H1 (cell line): ENCODE measurements around the gene OBSCN. TPM values are rescaled to one million over a fixed set of nuclear protein-coding genes. Genes with fewer than 3 reads are reported as not detected.

Experiments used
- CTCF ChIA-PET: fragments of 300-600 bp; sonication (Branson Sonifier 250); formaldehyde crosslinking; loops from one replicate; lab custom pipeline; 2021; ENCODE audit not compliant: partially characterized antibody; lab: Charles Lee
- POLR2A ChIA-PET: fragments of 300-600 bp; sonication (Branson Sonifier 250); formaldehyde crosslinking; loops from one replicate; lab custom pipeline; 2021; ENCODE audit warnings: inconsistent platforms; ENCODE audit not compliant: partially characterized antibody; lab: Charles Lee
- DNase-seq, 2 experiments: peaks; one replicate each; pipeline versions ENCODE4 v3.0.0 to v3.0.0-alpha.2; 2010 to 2022; ENCODE audit warnings: low spot score in 2 of 2, low read depth in 1 of 2, mixed read lengths in 1 of 2
- FAIRE-seq: peaks from 2 replicates; lab custom pipeline; 2011; peaks lifted over from hg19 to GRCh38; lab: Jason Lieb, UNC
- H2AFZ ChIP-seq: 2 replicates; pipeline ENCODE4 v1.8.1; 2012; ENCODE audit warnings: low read length, inconsistent platforms
- H2AK5ac ChIP-seq: 2 replicates; pipeline ENCODE4 v1.6.1; 2013; ENCODE audit warnings: low read depth, low read length
- H2BK120ac ChIP-seq: replicated peaks from 2 replicates; pipeline ENCODE3; 2013; ENCODE audit warnings: low read depth, low read length, inconsistent platforms
- H2BK12ac ChIP-seq: 2 replicates; pipeline ENCODE4 v1.6.1; 2013; ENCODE audit warnings: low read depth, low read length
- H2BK15ac ChIP-seq: 2 replicates; pipeline ENCODE4 v1.6.1; 2013; ENCODE audit warnings: low read length
- H2BK20ac ChIP-seq: 2 replicates; pipeline ENCODE4 v1.6.1; 2013; ENCODE audit warnings: low read length
- H2BK5ac ChIP-seq: 2 replicates; pipeline ENCODE4 v1.6.1; 2013; ENCODE audit warnings: low read depth, low read length
- H3K14ac ChIP-seq: 2 replicates; pipeline ENCODE4 v1.6.1; 2013; ENCODE audit warnings: inconsistent platforms; ENCODE audit not compliant: insufficient read length
- H3K18ac ChIP-seq: 2 replicates; pipeline ENCODE4 v1.6.1; 2013; ENCODE audit warnings: low read length; ENCODE audit errors: extremely low read depth
- H3K23ac ChIP-seq: 2 replicates; pipeline ENCODE4 v1.6.1; 2013; ENCODE audit warnings: inconsistent platforms; ENCODE audit not compliant: insufficient read length
- H3K23me2 ChIP-seq: 2 replicates; pipeline ENCODE4 v1.6.1; 2013; ENCODE audit warnings: low read depth, low read length
- H3K27ac ChIP-seq: 2 replicates; pipeline ENCODE4 v1.6.1; 2011; ENCODE audit warnings: low read depth, low read length, inconsistent platforms
- H3K27me3 ChIP-seq, 4 experiments: replicated peaks in 1 of 4; 1 replicate in 1 of 4; 2 replicates in 3 of 4; pipeline versions ENCODE4 v1.6.1 to v1.8.1; 2011 to 2013; ENCODE audit warnings: low read length in 3 of 4, mild to moderate bottlenecking in 3 of 4, inconsistent platforms in 2 of 4, mixed read lengths in 2 of 4, moderate library complexity in 1 of 4; ENCODE audit not compliant: control insufficient read depth in 3 of 4, insufficient read depth in 3 of 4; ENCODE audit errors: extremely low read depth in 1 of 4
- H3K36me3 ChIP-seq, 4 experiments: 2 replicates each; pipeline versions ENCODE4 v1.6.1 to v1.8.1; 2011 to 2013; ENCODE audit warnings: mild to moderate bottlenecking in 4 of 4, low read length in 3 of 4, moderate library complexity in 2 of 4, control low read depth in 1 of 4, inconsistent platforms in 1 of 4; ENCODE audit not compliant: insufficient read depth in 4 of 4, control insufficient read depth in 2 of 4
- H3K4ac ChIP-seq: replicated peaks from 2 replicates; pipeline ENCODE3; 2013; ENCODE audit warnings: low read length, low read depth, mixed read lengths, inconsistent platforms; ENCODE audit not compliant: insufficient read length
- H3K4me1 ChIP-seq, 4 experiments: replicated peaks in 1 of 4; 1 replicate in 1 of 4; 2 replicates in 3 of 4; pipeline versions ENCODE4 v1.6.1 to v1.8.1; 2011 to 2013; ENCODE audit warnings: low read length in 3 of 4, inconsistent platforms in 2 of 4, mixed read lengths in 1 of 4; ENCODE audit not compliant: insufficient read depth in 4 of 4, control insufficient read depth in 3 of 4
- H3K4me2 ChIP-seq, 2 experiments: 2 replicates each; pipeline versions ENCODE4 v1.6.1 to v1.8.1; 2011 to 2013; ENCODE audit warnings: low read depth in 2 of 2, low read length in 2 of 2, control low read depth in 1 of 2, inconsistent platforms in 1 of 2, mild to moderate bottlenecking in 1 of 2; ENCODE audit not compliant: insufficient read depth in 1 of 2
- H3K4me3 ChIP-seq, 4 experiments: fragments of 200-600, 300-600 bp in 1 of 4; sonication (generic), shearing (Covaris generic), sonication (Bioruptor Twin) in 1 of 4; 2 replicates each; pipeline versions ENCODE4 v1.5.1 to v1.8.1; 2011 to 2016; ENCODE audit warnings: low read length in 4 of 4, low read depth in 3 of 4, control low read depth in 2 of 4, inconsistent platforms in 2 of 4, mild to moderate bottlenecking in 2 of 4, mixed read lengths in 1 of 4, moderate library complexity in 1 of 4; ENCODE audit not compliant: insufficient read depth in 2 of 4; ENCODE audit errors: extremely low read depth in 1 of 4
- H3K56ac ChIP-seq: replicated peaks from 2 replicates; pipeline ENCODE3; 2013; ENCODE audit warnings: low read depth, mild to moderate bottlenecking, mixed read lengths, low read length, inconsistent platforms; ENCODE audit not compliant: insufficient read length
- H3K79me1 ChIP-seq: 2 replicates; pipeline ENCODE4 v1.6.1; 2013; ENCODE audit warnings: low read depth, low read length, control low read depth
- H3K79me2 ChIP-seq, 2 experiments: 2 replicates each; pipeline versions ENCODE4 v1.6.1 to v1.8.1; 2012 to 2013; ENCODE audit warnings: low read length in 2 of 2, mild to moderate bottlenecking in 2 of 2, inconsistent platforms in 1 of 2; ENCODE audit not compliant: insufficient read depth in 2 of 2, control insufficient read depth in 1 of 2
- H3K9ac ChIP-seq, 4 experiments: replicated peaks in 1 of 4; 1 replicate in 1 of 4; 2 replicates in 3 of 4; pipeline versions ENCODE4 v1.6.1 to v1.8.1; 2011 to 2013; ENCODE audit warnings: low read depth in 3 of 4, low read length in 3 of 4, control low read depth in 2 of 4, mild to moderate bottlenecking in 2 of 4, moderate library complexity in 2 of 4, inconsistent platforms in 1 of 4; ENCODE audit errors: extremely low read depth in 1 of 4
- H3K9me3 ChIP-seq, 2 experiments: 2 replicates each; pipeline versions ENCODE4 v1.6.1 to v1.8.1; 2012 to 2013; ENCODE audit warnings: mild to moderate bottlenecking in 2 of 2, moderate library complexity in 2 of 2, control low read depth in 1 of 2, inconsistent platforms in 1 of 2, low read depth in 1 of 2, low read length in 1 of 2, mixed read lengths in 1 of 2; ENCODE audit not compliant: insufficient read depth in 2 of 2
- H4K20me1 ChIP-seq, 2 experiments: replicated peaks in 1 of 2; 2 replicates each; pipeline versions ENCODE3 to v1.8.1; 2011 to 2013; ENCODE audit warnings: inconsistent platforms in 2 of 2, low read length in 2 of 2, mild to moderate bottlenecking in 1 of 2; ENCODE audit not compliant: insufficient read depth in 2 of 2, control insufficient read depth in 1 of 2
- H4K5ac ChIP-seq: 2 replicates; pipeline ENCODE4 v1.6.1; 2013; ENCODE audit warnings: low read length, low read depth, mixed read lengths, inconsistent platforms; ENCODE audit not compliant: insufficient read length
- H4K8ac ChIP-seq: 2 replicates; pipeline ENCODE4 v1.8.0; 2013; ENCODE audit warnings: mild to moderate bottlenecking, moderate library complexity, low read length, inconsistent platforms; ENCODE audit not compliant: insufficient read depth; ENCODE audit errors: extremely low read depth
- H4K91ac ChIP-seq: replicated peaks from 2 replicates; pipeline ENCODE3; 2013; ENCODE audit warnings: low read length, mixed read lengths, inconsistent platforms; ENCODE audit not compliant: insufficient read length
- NANOG ChIP-seq: IDR thresholded peaks from 2 replicates; pipeline ENCODE4 v1.6.1; 2011; ENCODE audit warnings: low read length, low read depth, mild to moderate bottlenecking, inconsistent platforms; ENCODE audit not compliant: insufficient read depth, poor library complexity, severe bottlenecking
- WGBS, 2 experiments: shearing (Covaris generic) in 1 of 2; methylation state at CpG; one replicate each; pipeline versions ENCODE4 v1.1.6 to v1.1.7; 2013 to 2015; ENCODE audit warnings: low lambda C conversion rate in 2 of 2, mixed read lengths in 2 of 2, inconsistent platforms in 1 of 2, low coverage in 1 of 2, missing lambda C conversion rate in 1 of 2; ENCODE audit not compliant: insufficient replicate concordance in 2 of 2, insufficient coverage in 1 of 2, insufficient read length in 1 of 2; ENCODE audit errors: extremely low coverage in 1 of 2, missing lambda C conversion rate in 1 of 2; 5-methylcytosine and 5-hydroxymethylcytosine counted together
- polyA plus RNA-seq, 7 experiments: library from polyadenylated mRNA; depleted of rRNA in 3 of 7; stranded (reverse) in 5 of 7; unstranded in 2 of 7; fragments of >200 nt in 5 of 7; fragments of 200-250 nt in 2 of 7; gene quantifications; 1 replicate in 5 of 7; 2 replicates in 1 of 7; 4 replicates in 1 of 7; pipeline versions ENCODE4 v1.2.1 to v1.2.3, GENCODE V29; 2011 to 2013; ENCODE audit warnings: missing spikeins in 2 of 7, mixed read lengths in 2 of 7
- total RNA-seq: library from RNA; stranded (reverse); fragmentation: NEBNext Ultra II Directional; extraction: Animal tissue kit (Norgen Biotek cat#: 25700); gene quantifications from 2 replicates; pipeline ENCODE4 v1.2.1, GENCODE V29; 2021

The OBSCN gene
- total and polyA plus RNA-seq, 2 of the 8 experiments (the other 6 are each of a cell fraction or from before 2014, with no cell fraction given): 7.5 to 28.4 TPM

DNA sequence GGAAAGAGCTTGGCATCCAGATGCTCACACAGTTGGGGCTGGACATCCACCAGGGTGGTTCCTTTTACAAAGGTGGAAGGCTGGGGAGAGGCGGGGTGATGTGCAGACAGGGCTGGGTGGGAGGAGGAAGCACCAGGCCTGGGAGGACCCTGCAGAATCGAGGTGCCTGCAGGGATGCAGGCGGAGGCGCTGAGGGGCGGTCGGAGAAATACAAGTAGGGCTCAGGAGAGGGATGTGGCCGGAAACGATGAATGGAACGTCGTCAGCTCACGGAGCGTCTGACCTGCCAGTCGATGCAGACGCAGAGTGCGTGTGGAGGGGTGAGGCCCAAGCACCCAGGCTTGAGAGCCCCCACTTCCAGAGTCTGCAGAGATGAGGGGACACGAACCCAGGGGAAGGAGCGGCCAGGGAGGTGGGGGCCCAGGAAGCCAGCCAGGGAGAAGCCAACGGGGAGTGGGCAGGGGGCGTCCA, 135.4 kb downstream of the OBSCN start:
- ChIA-PET CTCF (interaction anchor here (1.0 to 1.6 kb wide), 4 partner anchors 10 to 61 kb away, joined by 3 to 5 read pairs (median 3); no protein-coding TSS in a partner anchor), POLR2A (no interaction called here)
- no peak for TF ChIP-seq NANOG
- H3K14ac ChIP-seq: no peak overlapping the region
- no peaks in the 10 kb centered on the region for H3K79me1 ChIP-seq
- no peak overlapping the region for H2AK5ac ChIP-seq
- no peak overlapping the region for H3K27ac ChIP-seq
- no peak overlapping the region for H4K5ac ChIP-seq
- H3K4ac ChIP-seq: no peak overlapping the region
- peaks cover 0 to 7% (median 4%) of the 10 kb centered on the region in 4 experiments; a peak in 5 of 8 replicates for H3K36me3 ChIP-seq
- H2BK15ac ChIP-seq: no peak overlapping the region
- peaks cover 5 to 8% of the 10 kb centered on the region in 2 experiments for H3K9me3 ChIP-seq
- H3K56ac ChIP-seq: no peak overlapping the region
- H2BK20ac ChIP-seq: no peak overlapping the region
- H3K27me3 ChIP-seq: 0 out of 7 replicates have a peak, but pooled peaks cover 0 to 2% (median 0%) of the 10 kb centered on the region in 4 experiments
- H3K18ac ChIP-seq: no peak overlapping the region
- H2AFZ ChIP-seq: no peak overlapping the region
- no peaks in the 10 kb centered on the region for H3K23me2 ChIP-seq
- 92% methylated on average over 13 of the region's 19 CpGs; no CpG with 5 or more reads in 1 of the 2 experiments for WGBS, 2 experiments
- peaks cover 0 to 10% of the 10 kb centered on the region in 2 experiments for H4K20me1 ChIP-seq
- H3K79me2 ChIP-seq: no peaks in the 10 kb centered on the region
- no peak overlapping the region for H2BK120ac ChIP-seq
- H3K23ac ChIP-seq: no peak overlapping the region
- no peak overlapping the region for H3K4me2 ChIP-seq
- no peak overlapping the region for H4K8ac ChIP-seq
- DNase-seq: peak in 1 of 2 experiments; percentile 35
- H3K4me1 ChIP-seq: no peaks in the 10 kb centered on the region; a peak in 1 of 7 replicates
- no peak for FAIRE-seq
- H3K9ac ChIP-seq: no peak overlapping the region
- no peak overlapping the region for H2BK12ac ChIP-seq
- H4K91ac ChIP-seq: no peak overlapping the region
- H3K4me3 ChIP-seq: no peak overlapping the region
- H2BK5ac ChIP-seq: no peak overlapping the region
